Calu3 (cell line): ENCODE measurements around the gene SMG7. TPM values are rescaled to one million over a fixed set of nuclear protein-coding genes. Genes with fewer than 3 reads are reported as not detected.

Experiments used
- BruUV-seq: library from RNA; stranded (reverse); fragments of 400-500 nt; replicated peaks from 2 replicates; lab custom pipeline; 2021; lab: Mats Ljungman, UMichigan
- CTCF ChIA-PET: fragments of 300-600 bp; sonication (Branson Sonifier 250); formaldehyde crosslinking; loops from one replicate; lab custom pipeline; 2022; ENCODE audit warnings: antibody characterized with exemption; lab: Charles Lee
- DNase-seq: peaks from one replicate; pipeline ENCODE4 v3.0.0; 2022
- H3K27ac Mint-ChIP-seq: one replicate; pipeline ENCODE4 v1.8.0; 2022; ENCODE audit warnings: mixed read lengths; ENCODE audit not compliant: unreplicated experiment
- H3K27me3 Mint-ChIP-seq: one replicate; pipeline ENCODE4 v1.8.0; 2022; ENCODE audit warnings: mixed read lengths; ENCODE audit not compliant: unreplicated experiment
- H3K36me3 Mint-ChIP-seq: one replicate; pipeline ENCODE4 v1.8.0; 2022; ENCODE audit warnings: mild to moderate bottlenecking, moderate library complexity, mixed read lengths; ENCODE audit not compliant: insufficient read depth, unreplicated experiment
- H3K4me1 Mint-ChIP-seq: one replicate; pipeline ENCODE4 v1.8.0; 2022; ENCODE audit warnings: mild to moderate bottlenecking, low read depth, mixed read lengths; ENCODE audit not compliant: unreplicated experiment
- H3K4me3 Mint-ChIP-seq: one replicate; pipeline ENCODE4 v1.8.0; 2022; ENCODE audit warnings: mild to moderate bottlenecking, low read depth, moderate library complexity, mixed read lengths; ENCODE audit not compliant: unreplicated experiment
- H3K9me3 Mint-ChIP-seq: one replicate; pipeline ENCODE4 v1.8.0; 2022; ENCODE audit warnings: low read depth, mixed read lengths; ENCODE audit not compliant: unreplicated experiment
- CTCF ChIP-seq: fragments of 200-600 bp; IDR thresholded peaks from one replicate; pipeline ENCODE4 v1.8.0; 2022; ENCODE audit warnings: antibody characterized with exemption; ENCODE audit not compliant: unreplicated experiment
- intact Hi-C: fragments of 100-400 bp; cut with micrococcal nuclease; formaldehyde crosslinking; loops from one replicate; pipeline ENCODE4 v1.10.0; 2022; ENCODE audit not compliant: unreplicated experiment
- total RNA-seq: library from RNA; stranded (reverse); gene quantifications from 2 replicates; pipeline ENCODE4 v1.2.3, GENCODE V29; 2022

SMG7 gene
- total RNA-seq, 1 experiment from 2014 or later, result 96.3 TPM

- CTCF ChIA-PET, result no interaction called here
- no peak for DNase-seq
- H3K9me3 Mint-ChIP-seq, result no peaks in the 10 kb centered on the region
- no peak overlapping the region for H3K4me3 Mint-ChIP-seq
- BruUV-seq, result no TSS peak
- peaks cover 7% of the 10 kb centered on the region for H3K4me1 Mint-ChIP-seq
- TF ChIP-seq CTCF, result no peak
- H3K27me3 Mint-ChIP-seq, result peaks cover 16% of the 10 kb centered on the region
- H3K36me3 Mint-ChIP-seq, result no peaks in the 10 kb centered on the region
- intact Hi-C loops, result no loop called here
- no peak overlapping the region for H3K27ac Mint-ChIP-seq
Measured at GRCh38 chr1:183602510-183602909, 130.2 kb downstream of the SMG7 start.

Other genes with a start within 250 kb of the SMG7 start
- gene NMNAT2, start 54.1 kb upstream of the SMG7 start, total RNA-seq, result 0.26 and 0.78 TPM in 2 replicates
- gene NCF2, start 118.0 kb downstream of the SMG7 start, total RNA-seq, result 5.5 and 8.6 TPM in 2 replicates
- 135 and 148 TPM in 2 replicates for gene ARPC5, start 163.3 kb downstream of the SMG7 start, total RNA-seq
- not detected in 2 replicates for gene APOBEC4, start 180.8 kb downstream of the SMG7 start, total RNA-seq